ENCODE results near the gene NF2.

DNA sequence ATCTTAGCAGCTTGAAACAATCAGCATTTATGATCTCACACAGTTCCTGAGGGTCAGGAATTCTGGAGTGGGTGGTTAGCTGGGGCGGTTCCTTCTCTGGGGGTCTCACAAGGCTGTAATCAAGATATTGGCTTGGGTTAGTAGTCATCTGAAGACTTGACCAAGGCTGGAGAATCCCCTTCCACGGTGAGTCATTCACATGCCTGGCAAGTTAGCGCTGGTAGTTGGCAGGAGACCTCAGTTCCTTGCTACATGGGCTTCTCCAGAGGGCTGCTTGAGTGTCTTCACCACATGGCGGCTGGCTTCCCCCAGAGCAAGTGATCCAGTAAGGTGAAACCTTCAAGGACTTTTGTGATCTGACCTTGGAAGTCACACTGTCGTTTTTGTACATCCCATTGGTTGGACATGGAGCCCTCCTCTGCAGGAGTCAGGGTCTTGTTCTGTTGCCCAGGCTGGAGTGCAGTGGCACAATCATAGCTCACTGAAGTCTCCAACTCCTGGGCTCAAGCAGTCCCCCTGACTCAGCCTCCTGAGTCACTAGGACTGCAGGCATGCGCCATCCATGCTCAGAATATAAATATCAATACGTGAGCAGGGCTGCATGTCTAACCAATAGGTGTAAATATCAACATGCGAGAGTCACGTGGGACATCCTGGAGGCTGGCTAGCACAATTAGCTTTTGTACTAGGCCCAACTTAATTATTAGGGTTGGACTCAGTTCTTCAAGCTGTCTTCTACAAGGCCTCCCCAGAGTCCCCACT, 15.3 kb upstream of the NF2 start:
- TF ChIP-seq POLR2A (IDR thresholded peaks at IDR 0.05), result no peak
- TF ChIP-seq, protein P1, sequence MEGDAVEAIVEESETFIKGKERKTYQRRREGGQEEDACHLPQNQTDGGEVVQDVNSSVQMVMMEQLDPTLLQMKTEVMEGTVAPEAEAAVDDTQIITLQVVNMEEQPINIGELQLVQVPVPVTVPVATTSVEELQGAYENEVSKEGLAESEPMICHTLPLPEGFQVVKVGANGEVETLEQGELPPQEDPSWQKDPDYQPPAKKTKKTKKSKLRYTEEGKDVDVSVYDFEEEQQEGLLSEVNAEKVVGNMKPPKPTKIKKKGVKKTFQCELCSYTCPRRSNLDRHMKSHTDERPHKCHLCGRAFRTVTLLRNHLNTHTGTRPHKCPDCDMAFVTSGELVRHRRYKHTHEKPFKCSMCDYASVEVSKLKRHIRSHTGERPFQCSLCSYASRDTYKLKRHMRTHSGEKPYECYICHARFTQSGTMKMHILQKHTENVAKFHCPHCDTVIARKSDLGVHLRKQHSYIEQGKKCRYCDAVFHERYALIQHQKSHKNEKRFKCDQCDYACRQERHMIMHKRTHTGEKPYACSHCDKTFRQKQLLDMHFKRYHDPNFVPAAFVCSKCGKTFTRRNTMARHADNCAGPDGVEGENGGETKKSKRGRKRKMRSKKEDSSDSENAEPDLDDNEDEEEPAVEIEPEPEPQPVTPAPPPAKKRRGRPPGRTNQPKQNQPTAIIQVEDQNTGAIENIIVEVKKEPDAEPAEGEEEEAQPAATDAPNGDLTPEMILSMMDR (IDR thresholded peaks at IDR 0.05), result no peak
